Activated CD8-positive, alpha-beta memory T cell treated with anti-CD3 and anti-CD28 coated beads for 24 hours (primary cell): ENCODE measurements around the gene CELF1.
A peak's percentile ranks its signal among the peaks of the same experiment; 100 is the strongest.

Experiments
- DNase-seq: peaks from one replicate; pipeline ENCODE4 v3.0.0-alpha.2; 2020

CELF1 gene

GRCh38 chr11:47552566-47553405 lies at the start of gene CELF1:
TSS of gene CELF1 (minus strand) at chr11:47553132. CDS start at chr11:47499523, 53,609 bp downstream.
- peak; percentile 95 for DNase-seq

- no peak for DNase-seq
Observed at GRCh38 chr11:47599902-47600301, 47.0 kb upstream of the CELF1 start.

- no peak for DNase-seq
Observed at GRCh38 chr11:47595967-47596366, 43.0 kb upstream of the CELF1 start.

GRCh38 chr11:47595029-47595428 lies 42.1 kb upstream of the CELF1 start:
- DNase-seq: no peak

- no peak for DNase-seq
Observed at GRCh38 chr11:47593934-47594855, 41.3 kb upstream of the CELF1 start, which contains the start of gene C1QTNF4. TSS of gene C1QTNF4 (minus strand) at chr11:47594411. CDS start at chr11:47590810, 3,601 bp downstream.

- no peak for DNase-seq
Observed at GRCh38 chr11:47593492-47593933, 40.6 kb upstream of the CELF1 start.

GRCh38 chr11:47592970-47593369 lies 40.0 kb upstream of the CELF1 start:
- no peak for DNase-seq

- DNase-seq: no peak
Observed at GRCh38 chr11:47592251-47592650, 39.3 kb upstream of the CELF1 start.

GRCh38 chr11:47591764-47592163 lies 38.8 kb upstream of the CELF1 start:
- DNase-seq: no peak

GRCh38 chr11:47589977-47590861 lies 37.3 kb upstream of the CELF1 start:
- DNase-seq: no peak

GRCh38 chr11:47589584-47589976 lies 36.6 kb upstream of the CELF1 start:
- DNase-seq: no peak

GRCh38 chr11:47589118-47589517 lies 36.2 kb upstream of the CELF1 start:
- no peak for DNase-seq

GRCh38 chr11:47587723-47588326 lies 34.9 kb upstream of the CELF1 start:
- no peak for DNase-seq

- DNase-seq: no peak
Observed at GRCh38 chr11:47587039-47587716, 34.2 kb upstream of the CELF1 start.

- DNase-seq: no peak
Observed at GRCh38 chr11:47586098-47586855, 33.3 kb upstream of the CELF1 start, which contains the start of gene FAM180B. TSS of gene FAM180B (plus strand) at chr11:47586678. CDS start at chr11:47586769, 91 bp downstream.

- DNase-seq: no peak
Observed at GRCh38 chr11:47583844-47584243, 30.9 kb upstream of the CELF1 start.

GRCh38 chr11:47578524-47579494 lies 25.9 kb upstream of the CELF1 start, which contains the start of the genes KBTBD4 and NDUFS3:
TSS of gene KBTBD4 (minus strand) at chr11:47578970. CDS start at chr11:47578951, 19 bp downstream.
TSS of gene NDUFS3 (plus strand) at chr11:47579074. CDS start at chr11:47579092, 18 bp downstream.
- DNase-seq: peak; percentile 98

- no peak for DNase-seq
Observed at GRCh38 chr11:47577460-47578041, 24.6 kb upstream of the CELF1 start.

- no peak for DNase-seq
Observed at GRCh38 chr11:47573321-47573720, 20.4 kb upstream of the CELF1 start.
